Left ventricle myocardium superior (tissue), 1 donor: Measurements from ENCODE around the gene ZNF865. TPM values are rescaled to one million over a fixed set of nuclear protein-coding genes. Genes with fewer than 3 reads are reported as not detected.

Experiments used
- ATAC-seq: fragments of 200-7000 bp; cut with Tn5 transposase; one replicate; pipeline ENCODE4 v1.9.1; 2020; ENCODE audit warnings: mild to moderate bottlenecking, moderate library complexity
- DNase-seq: peaks from one replicate; pipeline ENCODE4 v3.0.0-alpha.2; 2020
- intact Hi-C: fragments of 100-400 bp; cut with micrococcal nuclease; formaldehyde crosslinking; loops from one replicate; pipeline ENCODE4 v1.11.0; 2022
- total RNA-seq: library from RNA; stranded (reverse); fragmentation: NEBNext Ultra II Directional; extraction: Animal tissue kit (Norgen Biotek cat#: 25700); gene quantifications from one replicate; pipeline ENCODE4 v1.2.1, GENCODE V29; 2021
- donor health status: DM: no; HTN: yes; CAD: no; lungs with severe emphysema.

ZNF865 gene
- total RNA-seq, 1 donor from 2014 or later = 21.8 TPM

GRCh38 chr19:55619286-55619685 is 13.8 kb downstream of the ZNF865 start:
- DNase-seq (no peak), ATAC-seq (no peak)
- intact Hi-C loops = no loop called here

GRCh38 chr19:55620410-55621204 is 15.2 kb downstream of the ZNF865 start:
- DNase-seq (peak; percentile 12), ATAC-seq (no peak)
- intact Hi-C loops = no loop called here

GRCh38 chr19:55621205-55621672 is 15.8 kb downstream of the ZNF865 start:
- peak; percentile 31 for DNase-seq
- no peak for ATAC-seq
- intact Hi-C loops = no loop called here

- DNase-seq = peak; percentile 41
- no peak for ATAC-seq
- intact Hi-C loops = no loop called here
Observed at GRCh38 chr19:55621673-55622231, 16.3 kb downstream of the ZNF865 start.

- DNase-seq = peak; percentile 40
- intact Hi-C loops = no loop called here
- no peak for ATAC-seq
Observed at GRCh38 chr19:55622242-55622969, 17.0 kb downstream of the ZNF865 start.

GRCh38 chr19:55623130-55623529 is 17.7 kb downstream of the ZNF865 start:
- ATAC-seq (no peak), DNase-seq (no peak)
- intact Hi-C loops = no loop called here

- no peak for DNase-seq
- no peak for ATAC-seq
- intact Hi-C loops = no loop called here
Observed at GRCh38 chr19:55623561-55623960, 18.1 kb downstream of the ZNF865 start.

GRCh38 chr19:55624109-55625003 is 18.9 kb downstream of the ZNF865 start, which contains the start of gene ZNF784:
TSS of gene ZNF784 (minus strand) at chr19:55624566. CDS start at chr19:55624561, 5 bp downstream.
- DNase-seq (peak; percentile 96), ATAC-seq (peak; percentile 91)
- intact Hi-C loops = no loop called here

GRCh38 chr19:55625004-55625326 is 19.5 kb downstream of the ZNF865 start:
- intact Hi-C loops = no loop called here
- DNase-seq = no peak
- ATAC-seq = no peak

- DNase-seq = no peak
- intact Hi-C loops = no loop called here
- no peak for ATAC-seq
Observed at GRCh38 chr19:55626350-55626749, 20.9 kb downstream of the ZNF865 start.

- peak; percentile 38 for DNase-seq
- intact Hi-C loops = no loop called here
- peak; percentile 62 for ATAC-seq
Observed at GRCh38 chr19:55632463-55632834, 27.0 kb downstream of the ZNF865 start.

- ATAC-seq = no peak
- intact Hi-C loops = no loop called here
- DNase-seq = no peak
Observed at GRCh38 chr19:55633861-55634260, 28.4 kb downstream of the ZNF865 start.

GRCh38 chr19:55635334-55635717 is 29.9 kb downstream of the ZNF865 start:
- intact Hi-C loops = no loop called here
- ATAC-seq = no peak
- peak; percentile 29 for DNase-seq

GRCh38 chr19:55635856-55636440 is 30.5 kb downstream of the ZNF865 start:
- peak; percentile 12 for DNase-seq
- intact Hi-C loops = no loop called here
- ATAC-seq = no peak

GRCh38 chr19:55636723-55637122 is 31.3 kb downstream of the ZNF865 start:
- DNase-seq (peak; percentile 20), ATAC-seq (no peak)
- intact Hi-C loops = no loop called here

- no peak for ATAC-seq
- intact Hi-C loops = no loop called here
- peak; percentile 30 for DNase-seq
Observed at GRCh38 chr19:55637534-55637933, 32.1 kb downstream of the ZNF865 start.

GRCh38 chr19:55638864-55639359 is 33.5 kb downstream of the ZNF865 start:
- DNase-seq (peak; percentile 38), ATAC-seq (no peak)
- intact Hi-C loops = no loop called here

- DNase-seq = peak; percentile 83
- intact Hi-C loops = no loop called here
- ATAC-seq = peak; percentile 23
Observed at GRCh38 chr19:55640043-55640576, 34.7 kb downstream of the ZNF865 start.
